Measurements from ENCODE around the gene C1orf146.
"Not testable (repeated sequence)": the region's sequence is repeated elsewhere in the genome, so short reads cannot be mapped to it uniquely, and the experiment has no call there.

Gene C1orf146, protein sequence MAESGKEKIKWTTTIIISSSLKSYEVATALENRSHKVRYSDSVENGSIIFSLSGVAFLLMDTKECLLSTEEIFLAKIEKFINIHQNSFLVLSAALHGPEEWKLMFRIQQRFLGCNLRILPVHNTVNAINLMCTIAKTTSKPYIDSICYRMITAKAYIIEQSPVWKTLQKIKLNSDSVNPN

DNA sequence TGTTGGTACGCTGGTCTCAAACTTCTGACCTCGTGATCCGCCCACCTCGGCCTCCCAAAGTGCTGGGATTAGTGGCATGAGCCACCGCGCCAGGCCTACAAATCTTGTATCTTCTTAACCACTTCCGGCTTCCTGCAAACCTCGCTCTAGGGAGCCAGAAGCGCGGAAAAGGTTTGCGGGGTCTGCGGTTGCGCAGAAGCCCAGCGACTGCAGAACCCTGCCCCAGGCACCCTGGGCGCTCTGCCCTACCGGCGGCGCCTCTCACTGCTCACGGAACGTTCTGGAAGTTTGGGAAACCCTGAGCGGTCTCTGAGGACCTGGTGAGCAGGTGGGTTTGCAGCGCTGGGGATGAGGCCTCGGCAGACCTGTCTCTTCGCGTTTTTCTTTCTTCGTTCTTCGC is at the start of gene C1orf146:
Gene C1orf146, plus strand, starts transcription at position 195 of the 400 bp plus-strand sequence. CDS start 13,506 bp downstream, outside the sequence.
- DNase-seq, result no peak

DNA sequence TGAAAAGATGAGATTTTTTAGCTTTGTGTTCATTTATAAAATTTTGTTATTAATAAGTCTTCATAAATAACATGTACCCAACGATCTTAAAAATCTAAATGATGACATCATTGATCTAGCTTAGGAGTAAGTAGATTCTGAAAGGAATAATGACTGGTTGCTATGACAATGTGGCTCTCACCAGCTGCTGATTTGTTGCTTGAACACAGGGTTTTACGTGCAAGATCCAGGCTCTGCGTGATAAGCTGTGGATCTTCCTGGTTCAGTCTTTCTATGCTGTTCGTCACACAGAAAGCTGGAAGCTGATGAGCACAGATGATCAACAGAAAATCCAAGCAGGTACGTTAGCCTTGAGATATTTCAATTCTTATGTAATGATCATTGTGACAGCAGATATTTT is 49.1 kb upstream of the C1orf146 start:
- DNase-seq, result no peak

DNA sequence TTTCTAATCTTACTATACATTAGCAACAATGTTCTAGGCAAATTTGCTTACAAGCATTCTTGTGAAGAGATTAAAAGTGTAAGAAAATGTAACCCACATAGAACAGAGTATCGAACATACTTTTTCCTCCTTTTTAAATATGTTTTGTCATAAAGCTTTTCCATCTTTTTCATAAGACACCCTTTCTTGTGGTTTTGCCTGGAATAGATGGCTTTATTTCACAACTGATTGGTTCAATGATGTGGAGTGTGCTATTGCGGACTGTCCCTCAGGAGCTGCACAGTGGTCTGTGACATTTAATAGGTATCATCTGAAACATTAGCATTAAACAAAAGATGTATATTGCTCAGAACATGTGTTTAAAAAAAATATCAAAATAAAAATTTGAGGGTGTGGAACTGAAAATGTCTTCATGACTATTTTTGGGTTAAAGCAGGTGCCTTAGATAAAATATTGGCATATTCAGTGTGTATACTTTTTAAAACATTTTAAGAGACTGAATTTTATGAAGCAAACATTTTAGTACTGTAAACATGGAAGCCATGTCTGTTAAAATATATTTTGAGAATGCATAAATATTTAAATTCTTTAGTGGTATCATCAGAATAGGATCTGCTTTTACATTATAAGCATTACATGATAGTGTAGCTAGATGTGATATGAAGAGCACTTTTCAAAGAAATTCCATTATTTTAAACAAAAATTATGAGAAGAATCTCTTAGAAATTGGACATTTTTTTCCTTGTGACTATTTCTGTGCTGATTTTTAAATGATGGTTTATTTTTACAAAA is 48.3 kb upstream of the C1orf146 start:
- DNase-seq, result no peak

DNA sequence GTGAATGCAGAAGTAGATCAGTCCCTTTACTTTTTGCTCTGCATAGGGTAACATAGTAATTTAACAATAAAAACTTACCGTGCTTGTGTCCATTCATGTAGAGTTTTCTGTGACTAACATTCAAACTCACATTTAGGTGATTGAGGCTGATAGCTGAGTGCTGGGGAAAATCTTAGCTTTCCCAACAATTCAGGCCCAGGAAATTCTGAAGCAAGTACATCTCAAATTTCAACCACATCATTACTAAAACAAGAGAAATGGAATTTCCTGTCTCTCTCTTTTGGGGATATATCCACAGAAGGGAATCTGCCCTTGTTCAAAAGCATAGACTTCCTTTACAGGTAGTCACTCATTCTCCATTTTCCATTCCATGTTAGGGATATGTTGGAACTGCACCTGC is 33.1 kb upstream of the C1orf146 start:
- no peak for DNase-seq

DNA sequence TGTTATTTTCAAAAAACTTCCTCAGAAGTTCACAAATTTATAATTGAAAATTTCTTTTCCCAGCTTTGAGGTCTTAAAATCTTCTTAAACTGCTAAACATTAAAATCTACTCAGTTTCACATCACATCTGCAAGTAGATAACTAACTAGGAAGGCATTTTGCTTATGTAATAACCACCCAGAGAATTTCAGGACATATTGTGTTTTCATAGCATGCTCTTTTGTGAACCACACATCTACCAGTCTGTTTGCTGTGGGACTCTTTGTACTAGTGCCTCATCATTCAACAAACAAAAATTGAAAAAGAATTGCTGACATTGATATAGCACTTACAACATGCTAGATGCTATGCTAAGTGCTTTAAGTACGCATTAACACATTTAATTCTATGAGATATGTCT is 31.6 kb upstream of the C1orf146 start:
- no peak for DNase-seq

DNA sequence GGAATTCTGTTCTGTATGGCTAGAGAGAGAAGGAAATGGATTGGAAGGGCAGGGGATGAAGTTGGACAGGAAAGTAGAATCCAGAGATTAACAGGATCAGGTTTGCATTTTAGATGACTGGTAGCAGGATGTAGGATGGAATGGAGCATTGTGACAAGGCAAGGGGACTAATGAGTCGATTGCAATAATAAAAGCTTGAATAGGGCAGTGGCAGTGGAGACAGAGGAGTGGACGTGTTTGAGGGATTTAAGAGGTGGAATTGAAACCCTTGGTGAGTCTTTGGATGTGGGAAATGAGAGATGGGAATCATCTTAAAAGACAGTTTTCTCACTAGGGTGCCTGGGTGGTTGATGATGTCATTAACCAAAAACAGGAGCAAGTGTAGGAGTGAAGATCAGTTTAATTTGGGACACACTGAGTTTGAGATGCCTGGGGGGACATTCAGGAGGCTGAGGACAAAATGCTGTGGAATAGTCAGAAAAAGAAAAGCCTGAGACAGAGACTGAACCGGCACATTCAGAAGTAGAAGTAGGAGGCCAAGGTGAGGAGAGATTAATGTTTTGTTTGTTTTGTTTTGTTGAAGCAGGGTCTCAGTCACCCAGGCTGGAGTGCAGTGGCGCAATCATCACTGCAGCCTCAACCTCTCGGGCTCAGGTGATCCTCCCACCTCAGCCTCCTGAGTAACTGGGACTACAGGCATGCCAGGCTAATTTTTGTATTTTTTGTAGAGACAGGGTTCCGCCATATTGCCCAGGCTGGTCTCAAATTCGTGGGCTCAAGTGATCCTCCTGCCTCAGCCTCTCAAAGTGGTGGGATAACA is 29.1 kb upstream of the C1orf146 start:
- no peak for DNase-seq

DNA sequence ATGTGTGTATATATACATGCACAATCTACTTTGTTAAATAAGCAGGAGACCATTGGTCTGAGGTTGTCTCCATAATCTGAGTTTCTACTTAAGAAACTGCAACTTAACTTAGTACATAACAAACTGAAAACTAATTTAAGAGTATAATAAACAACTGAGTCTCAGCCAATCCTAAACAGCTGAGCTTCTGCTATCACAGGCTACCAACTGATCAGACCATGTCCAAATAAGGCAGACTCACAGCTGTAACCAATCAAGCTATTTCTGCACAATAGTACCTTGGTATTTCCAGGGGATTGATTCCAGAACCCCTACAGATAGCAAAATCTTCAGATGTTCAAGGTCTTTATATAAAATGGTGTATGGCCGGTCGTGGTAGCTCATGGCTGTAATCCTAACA is 26.0 kb upstream of the C1orf146 start:
- no peak for DNase-seq

DNA sequence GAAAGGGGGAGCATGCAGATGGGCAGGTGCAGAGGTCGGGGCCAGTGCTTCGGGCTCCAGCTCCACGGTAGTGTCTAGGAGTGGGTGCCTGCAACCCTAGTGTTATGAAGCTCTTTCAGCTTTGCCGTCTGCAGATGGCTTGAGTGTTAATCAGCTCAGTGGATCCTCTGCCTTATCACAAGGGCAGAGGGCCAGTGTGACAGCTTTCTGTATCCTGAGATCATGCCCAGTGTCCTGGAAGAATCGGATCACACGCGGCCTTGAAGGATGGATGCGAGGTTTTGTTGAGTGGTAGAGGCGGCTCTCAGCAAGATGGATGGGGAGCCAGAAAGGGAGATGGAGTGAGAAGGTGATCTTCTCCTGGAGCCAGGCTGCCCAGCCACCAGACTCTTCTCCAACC is 25.5 kb upstream of the C1orf146 start:
- no peak for DNase-seq

DNA sequence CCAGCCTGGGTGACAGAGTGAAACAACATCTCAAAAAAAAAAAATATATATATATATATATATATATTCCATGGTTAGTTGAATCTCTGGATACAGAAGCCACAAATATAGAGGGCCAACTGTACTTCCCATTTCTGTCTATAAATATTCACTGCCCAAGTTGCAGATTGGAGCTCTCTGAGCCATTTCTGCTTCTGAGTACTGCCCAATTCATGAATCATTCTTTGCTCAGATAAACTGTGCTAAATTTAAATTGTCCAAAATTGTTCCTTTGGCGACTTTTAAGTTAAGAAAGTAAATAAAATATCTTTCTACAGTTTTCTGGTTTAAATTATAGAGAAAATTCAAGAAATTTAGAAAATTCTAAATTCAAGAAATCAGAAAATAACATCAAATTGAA is 23.2 kb upstream of the C1orf146 start:
- no peak for DNase-seq

DNA sequence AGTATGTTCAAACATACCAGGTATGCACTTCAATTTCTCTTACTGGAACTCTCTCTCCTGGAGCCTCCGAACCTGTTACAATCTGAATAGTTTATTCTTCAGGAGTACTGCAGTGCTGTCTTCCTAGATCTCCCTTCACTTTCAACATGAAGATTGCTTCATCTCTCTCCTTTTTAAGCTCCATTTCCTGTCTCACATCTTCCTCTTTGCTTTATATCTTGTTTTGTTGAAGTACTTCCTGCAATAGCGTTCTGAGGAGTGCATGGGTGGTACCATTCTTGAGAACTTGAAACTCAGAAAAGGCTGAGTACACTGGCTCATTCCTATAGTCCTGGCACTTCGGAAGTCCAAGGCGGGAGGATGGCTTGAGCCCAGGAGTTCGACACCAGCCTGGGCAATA is 15.7 kb upstream of the C1orf146 start:
- DNase-seq, result no peak

DNA sequence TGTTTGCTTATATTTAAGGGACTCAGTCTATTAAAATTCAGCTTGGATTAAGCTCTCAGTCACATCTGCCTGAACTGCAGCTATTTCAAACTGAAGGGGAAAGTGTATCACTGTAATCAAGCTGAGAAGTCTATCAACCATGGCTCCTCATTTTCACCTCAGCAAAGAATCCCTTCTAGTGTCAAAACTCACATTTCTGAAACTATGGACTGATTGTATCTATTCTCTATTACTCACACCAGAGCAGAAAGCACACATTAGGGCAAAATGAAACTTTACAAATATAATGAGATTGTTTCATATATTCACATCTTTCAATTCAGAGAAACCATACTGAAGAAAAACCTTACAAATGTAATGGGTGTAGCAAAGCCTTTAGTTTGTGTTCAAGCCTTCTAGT is 14.6 kb upstream of the C1orf146 start:
- no peak for DNase-seq

DNA sequence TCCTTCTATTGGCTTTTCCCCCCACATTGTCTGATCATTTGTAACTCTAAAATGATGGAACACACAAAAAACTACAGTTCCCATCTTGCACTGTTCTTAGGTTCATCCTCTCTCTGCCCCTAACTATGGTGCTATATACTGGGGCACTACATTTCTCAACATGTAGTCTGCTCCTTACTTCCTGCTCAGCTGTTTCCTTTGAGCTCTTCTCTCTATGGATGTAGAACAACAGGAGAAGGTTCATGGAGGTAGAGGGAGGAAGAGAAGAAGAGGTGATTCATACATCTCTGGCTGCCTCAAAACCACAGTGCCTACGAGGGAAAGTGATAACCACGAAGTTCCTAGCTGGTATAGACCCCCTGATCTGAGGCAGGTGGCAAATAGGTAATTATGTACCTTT is 7.0 kb upstream of the C1orf146 start:
- DNase-seq, result no peak

DNA sequence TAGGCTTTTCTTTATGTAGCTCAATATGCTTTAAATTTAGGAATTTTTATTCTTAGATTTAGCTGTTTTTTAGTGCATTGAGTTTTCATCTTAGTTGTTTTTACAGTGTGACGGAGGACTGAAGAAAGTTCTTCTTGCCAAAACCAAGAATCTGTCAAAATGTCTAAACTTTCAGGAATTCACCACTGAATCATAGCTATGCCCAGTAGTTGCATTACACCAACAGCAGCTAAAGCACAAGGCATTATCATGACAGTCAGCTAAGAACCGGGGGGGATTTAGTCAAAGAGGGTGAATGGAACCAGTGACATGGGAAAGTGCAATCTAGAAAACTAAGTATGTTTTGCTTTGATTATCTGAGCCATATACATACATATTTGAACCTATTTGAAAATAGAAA is 6.5 kb upstream of the C1orf146 start:
- no peak for DNase-seq

DNA sequence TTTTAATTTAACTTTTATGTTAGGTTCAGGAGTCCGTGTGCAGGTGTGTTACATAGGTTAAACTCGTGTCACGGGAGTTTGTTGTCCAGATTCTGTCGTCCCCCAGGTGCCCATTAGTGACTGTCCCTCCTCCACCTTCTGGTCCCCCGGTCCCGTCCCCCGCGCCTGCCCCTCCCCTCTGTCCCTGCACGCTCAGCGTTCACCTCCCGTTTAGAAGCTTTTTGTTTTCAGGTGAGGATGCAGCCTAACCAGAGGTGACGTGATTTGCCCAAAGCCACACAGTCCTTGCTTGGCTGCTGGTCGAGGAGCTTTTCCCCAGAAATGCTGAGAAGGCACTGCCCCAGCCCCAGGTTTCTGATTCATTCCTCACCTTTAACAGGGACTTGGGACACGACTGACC is 844 bp downstream of the C1orf146 start:
- no peak for DNase-seq

DNA sequence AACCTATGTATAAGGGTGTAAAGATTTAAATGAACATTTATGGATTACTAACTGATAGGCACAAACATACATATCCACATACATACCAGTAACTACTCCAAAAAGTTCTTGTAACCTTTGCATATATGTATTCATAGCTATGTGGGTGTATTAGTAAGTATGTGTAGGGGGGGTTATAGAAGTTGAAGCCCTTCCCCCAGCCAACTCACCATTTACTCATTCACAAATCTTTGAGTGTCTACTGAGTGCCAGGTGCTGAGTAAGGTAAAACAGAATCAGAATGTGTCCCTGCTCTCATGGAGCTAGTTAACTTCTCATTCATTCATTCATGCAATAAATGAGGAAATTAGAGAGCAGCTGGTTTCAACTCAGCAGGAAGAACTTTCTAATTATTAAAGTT is 1.3 kb downstream of the C1orf146 start:
- no peak for DNase-seq

DNA sequence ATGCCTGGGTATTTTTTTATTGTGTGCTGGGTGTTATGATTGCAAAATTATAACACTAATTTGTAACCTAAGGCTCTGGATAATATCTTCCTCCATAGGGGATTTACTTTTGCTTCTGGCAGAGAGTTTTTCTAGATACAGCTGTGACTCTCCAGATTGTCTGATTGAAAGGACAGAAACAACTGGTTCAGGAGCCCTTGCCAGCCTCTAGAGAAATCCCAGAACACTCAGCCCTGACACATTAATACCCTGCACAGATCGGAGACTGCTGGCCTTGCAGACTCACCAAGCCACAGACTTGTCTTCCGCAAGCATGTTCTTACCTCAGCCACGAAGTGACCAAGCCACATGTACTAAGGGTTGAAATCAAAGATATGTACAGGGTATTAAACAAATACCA is 10.7 kb downstream of the C1orf146 start:
- DNase-seq, result no peak

DNA sequence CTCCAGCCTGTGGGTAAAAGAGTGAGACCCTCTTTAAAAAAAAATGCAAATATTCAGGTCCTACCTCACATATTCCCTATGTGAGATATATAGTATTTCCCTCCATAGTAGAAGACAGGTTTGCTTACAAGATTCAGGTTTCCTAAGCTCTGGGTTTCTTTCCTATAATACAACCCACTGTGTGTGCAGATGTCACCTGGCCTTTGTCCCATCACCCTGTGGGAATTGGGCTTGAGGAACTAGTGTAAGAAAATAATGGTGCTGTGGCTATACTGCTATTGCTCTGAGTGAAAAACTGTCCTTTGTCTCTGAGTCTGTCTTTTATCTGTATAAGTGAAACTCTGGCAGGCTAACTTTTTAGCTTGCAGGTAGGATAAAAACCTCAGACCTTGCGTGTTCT is 13.0 kb downstream of the C1orf146 start:
- DNase-seq, result no peak

DNA sequence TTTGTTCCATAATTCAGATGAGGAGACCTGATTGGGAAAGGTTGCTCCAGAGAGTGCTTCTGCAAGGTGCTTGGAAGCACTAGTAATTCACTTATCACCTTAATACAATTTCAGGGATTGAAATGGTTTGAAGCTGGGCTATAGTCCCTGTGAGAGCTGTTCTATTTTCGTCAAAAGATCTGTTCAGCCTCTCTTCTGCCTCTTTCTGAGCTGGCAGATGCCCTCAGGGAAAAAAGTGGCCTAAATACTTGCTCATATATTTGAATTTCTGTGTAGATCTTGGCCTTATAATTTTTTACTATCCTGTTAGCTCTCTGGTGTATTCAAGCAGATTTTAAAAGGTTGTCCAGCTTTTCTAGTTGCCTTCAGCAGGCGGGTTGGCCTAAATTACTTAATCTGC is 22.3 kb downstream of the C1orf146 start:
- no peak for DNase-seq

DNA sequence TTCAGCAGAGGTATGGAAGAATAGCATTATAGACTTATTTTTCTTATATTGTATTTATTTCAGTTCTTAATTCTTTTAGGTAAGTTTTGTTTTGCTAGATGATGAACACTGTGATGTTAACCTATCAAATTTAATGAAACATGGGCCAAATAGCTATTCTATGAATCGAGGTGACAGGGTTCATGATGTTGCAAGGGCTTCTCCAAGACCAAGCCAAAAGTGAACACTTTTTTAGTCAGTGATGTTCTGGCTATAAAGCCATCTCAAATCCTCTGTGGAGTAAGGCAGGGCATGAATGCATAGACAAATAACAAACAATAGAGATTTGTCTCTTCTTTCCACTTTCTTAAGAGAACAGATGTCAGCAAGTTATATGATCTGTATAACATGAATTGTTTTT is 26.7 kb downstream of the C1orf146 start:
- DNase-seq, result no peak

DNA sequence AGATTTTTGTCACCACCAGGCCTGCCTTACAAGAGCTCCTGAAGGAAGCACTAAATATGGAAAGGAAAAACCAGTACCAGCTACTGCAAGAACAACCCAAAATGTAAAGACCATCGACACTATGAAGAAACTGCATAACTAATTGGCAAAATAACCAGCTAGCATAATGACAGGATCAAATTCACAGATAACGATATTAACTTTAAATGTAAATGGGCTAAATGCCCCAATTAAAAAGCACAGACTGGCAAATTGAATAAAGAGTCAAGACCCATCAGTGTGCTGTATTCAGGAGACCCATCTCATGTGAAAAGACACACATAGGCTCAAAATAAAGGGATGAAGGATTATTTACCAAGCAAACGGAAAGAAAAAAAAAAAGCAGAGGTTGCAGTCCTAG is 37.0 kb downstream of the C1orf146 start:
- not testable (repeated sequence) for DNase-seq

DNA sequence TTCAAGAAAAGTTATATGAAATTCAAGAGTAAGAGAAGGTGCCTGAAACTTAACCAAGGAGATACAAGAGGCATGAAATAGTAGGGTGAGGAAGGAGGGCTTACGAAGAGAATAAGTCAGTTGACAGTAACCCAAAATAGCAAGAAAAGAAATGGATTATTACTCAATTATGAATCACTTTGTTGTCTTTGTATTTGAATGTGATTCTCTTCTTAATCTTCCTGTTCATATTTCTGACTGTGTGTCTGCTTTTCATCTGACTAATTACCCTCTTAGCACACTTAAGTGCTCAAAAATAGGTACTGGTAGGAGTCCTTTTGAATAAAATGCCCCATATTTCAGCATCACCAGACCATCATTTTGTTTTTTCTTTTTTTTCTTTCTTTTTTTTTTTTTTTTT is 41.6 kb downstream of the C1orf146 start:
- DNase-seq, result no peak

DNA sequence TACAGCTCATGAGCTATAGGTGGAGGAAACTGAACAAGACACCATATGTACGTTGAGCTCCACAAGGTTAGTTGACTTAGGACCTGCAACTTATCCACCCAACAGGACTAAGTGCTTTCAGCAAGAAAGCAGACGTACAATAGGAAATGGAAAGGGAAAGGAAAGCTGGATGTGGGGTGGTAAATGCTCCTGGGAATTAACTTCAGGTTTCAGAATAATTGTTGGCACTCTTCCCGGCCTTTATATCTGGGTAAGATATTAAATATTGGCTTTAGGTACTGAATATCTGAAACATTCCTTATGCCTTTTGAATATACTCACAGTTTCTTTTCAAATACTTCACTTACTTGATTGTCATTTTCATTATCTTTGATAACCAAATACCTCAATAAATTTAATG is 44.8 kb downstream of the C1orf146 start:
- DNase-seq, result no peak

DNA sequence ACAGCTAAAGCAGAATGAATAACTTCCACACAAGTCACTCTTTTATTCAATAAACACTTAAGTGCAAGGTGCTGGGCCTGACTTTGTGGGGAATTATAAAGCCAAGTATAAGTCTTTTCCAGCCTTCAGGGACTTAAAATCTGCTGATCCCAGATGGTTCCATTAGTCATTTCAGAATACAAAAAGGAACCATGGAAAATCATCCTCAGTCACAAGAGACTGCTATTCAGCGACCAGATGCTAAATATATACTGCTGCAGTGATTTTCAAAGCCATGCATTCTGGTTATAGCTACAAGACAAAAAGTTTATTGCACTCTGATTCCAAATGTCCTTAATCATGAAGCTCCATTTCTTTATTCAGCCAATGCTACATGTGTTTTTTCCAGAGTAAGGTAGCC is 55.3 kb downstream of the C1orf146 start:
- peak; percentile 15 for DNase-seq

DNA sequence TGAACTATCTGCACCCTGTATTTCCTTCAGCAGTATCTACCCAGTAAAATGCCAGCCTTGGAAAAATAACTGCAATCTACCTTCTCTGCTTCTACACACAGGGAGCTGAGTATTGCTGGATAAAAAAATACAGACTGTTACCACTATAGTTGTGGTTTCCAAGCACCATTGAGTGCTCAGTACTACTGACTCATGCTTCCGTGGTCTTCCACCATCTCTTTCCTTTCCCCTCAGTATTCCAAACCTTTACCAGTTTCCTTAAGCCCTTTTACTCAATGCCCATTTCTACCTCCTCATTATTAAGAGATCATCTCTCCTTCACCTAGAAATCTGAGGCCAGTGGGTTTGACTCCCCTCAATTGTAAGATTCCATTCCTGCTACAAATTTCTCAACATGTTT is 57.2 kb downstream of the C1orf146 start:
- DNase-seq, result no peak
